GM19023 (cell line): ENCODE results near the gene UBE2J2.

ENCODE experiments used
- ATAC-seq: cut with Tn5 transposase; IDR thresholded peaks from one replicate; pipeline ENCODE4 v1.9.1; 2021; ENCODE audit warnings: mild to moderate bottlenecking, moderate library complexity; ENCODE audit not compliant: unreplicated experiment

Gene UBE2J2

DNA sequence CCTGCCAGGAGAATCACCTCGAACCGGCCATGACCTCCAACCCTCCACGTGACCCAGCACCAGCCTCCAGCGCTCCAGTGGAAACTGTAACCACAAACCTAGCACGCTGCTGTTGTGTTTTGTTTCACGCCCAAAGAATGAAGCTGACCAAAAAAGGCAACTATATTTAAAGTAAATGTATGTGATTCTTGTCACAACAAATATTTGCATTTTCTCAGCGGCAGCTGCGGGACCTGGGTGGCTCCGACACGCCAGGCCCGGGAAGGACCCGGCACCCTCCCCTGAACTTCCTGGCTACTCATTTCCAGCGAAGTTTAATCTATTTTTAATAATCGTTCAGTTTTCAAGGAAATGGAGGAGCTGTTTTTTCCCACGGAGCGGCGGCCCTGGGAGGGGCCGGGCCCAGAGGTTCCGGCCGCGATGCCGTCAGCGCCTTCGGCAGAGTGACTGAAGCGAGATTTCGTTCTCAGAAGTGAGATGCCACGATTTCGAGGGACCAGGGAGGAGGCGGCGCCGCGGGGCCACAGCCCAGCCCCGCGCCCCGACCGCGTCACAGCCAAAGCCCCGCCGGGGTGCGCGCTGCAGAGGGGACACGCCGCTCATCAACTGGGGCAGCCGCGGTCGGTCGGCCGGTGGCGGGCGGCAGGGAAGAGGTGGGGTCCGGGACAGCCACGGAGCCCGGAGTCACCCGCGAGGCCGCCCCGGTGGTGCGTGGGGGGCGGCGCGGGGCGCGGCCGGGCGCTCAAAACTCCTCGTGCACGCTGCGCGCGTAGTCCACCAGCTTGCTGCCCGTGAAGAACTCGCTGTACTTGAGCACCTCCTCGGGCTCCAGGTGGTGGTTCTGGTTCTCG lies 56.7 kb downstream of the UBE2J2 start:
- ATAC-seq = no peak

GRCh38 chr1:1215881-1216605 lies 57.6 kb downstream of the UBE2J2 start:
- no peak for ATAC-seq

GRCh38 chr1:1215080-1215676 lies 58.5 kb downstream of the UBE2J2 start:
- no peak for ATAC-seq

DNA sequence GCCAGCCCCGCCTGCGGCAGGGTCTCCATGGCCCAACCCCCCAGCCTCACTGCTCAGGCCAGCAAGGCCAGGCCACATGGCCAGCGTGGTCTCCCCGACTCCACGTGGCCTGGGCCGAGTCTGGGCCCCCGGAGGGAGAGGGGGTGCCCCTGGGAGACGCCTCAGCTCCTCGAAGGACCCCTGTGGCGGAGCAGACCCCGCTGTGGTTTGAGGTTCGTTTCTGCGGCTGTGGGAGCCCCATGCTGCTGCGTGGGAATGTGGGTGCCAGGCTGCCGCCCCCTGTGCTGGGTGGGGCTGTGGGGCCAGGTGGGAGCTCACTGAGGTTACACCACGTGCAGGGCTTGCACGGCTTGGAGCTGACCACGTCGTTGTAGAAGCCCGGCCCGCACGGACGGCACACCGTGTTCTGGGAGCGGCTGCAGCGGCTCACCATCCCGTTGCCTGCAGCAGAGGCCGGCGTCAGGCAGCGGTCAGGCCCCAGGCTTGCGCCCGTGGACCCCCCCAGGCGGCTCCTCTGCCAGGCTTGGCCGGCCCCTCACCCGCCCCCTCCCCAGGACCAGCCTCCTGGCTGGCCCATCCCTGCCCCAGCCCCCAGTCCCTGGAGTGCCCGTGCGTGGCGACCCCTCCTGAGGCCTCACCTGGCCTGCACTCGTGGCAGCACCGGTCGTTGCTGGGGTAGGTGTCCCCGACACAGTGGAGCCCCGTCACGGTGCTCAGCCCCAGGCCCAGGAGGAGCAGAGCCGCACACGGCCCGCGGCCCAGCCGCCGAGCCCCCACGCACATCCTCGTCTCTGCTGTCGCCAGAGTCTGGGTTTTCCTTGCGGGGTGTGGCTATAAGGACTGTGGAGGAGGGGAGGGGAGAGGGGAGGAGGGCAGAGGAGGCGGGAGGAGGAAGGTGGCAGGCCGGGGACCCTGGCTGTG lies 60.0 kb downstream of the UBE2J2 start, which contains the start of gene TNFRSF4:
Gene TNFRSF4, minus strand, starts transcription at position 809 of the 921 bp plus-strand sequence. Its CDS starts 26 bp downstream, at position 783.
- no peak for ATAC-seq

DNA sequence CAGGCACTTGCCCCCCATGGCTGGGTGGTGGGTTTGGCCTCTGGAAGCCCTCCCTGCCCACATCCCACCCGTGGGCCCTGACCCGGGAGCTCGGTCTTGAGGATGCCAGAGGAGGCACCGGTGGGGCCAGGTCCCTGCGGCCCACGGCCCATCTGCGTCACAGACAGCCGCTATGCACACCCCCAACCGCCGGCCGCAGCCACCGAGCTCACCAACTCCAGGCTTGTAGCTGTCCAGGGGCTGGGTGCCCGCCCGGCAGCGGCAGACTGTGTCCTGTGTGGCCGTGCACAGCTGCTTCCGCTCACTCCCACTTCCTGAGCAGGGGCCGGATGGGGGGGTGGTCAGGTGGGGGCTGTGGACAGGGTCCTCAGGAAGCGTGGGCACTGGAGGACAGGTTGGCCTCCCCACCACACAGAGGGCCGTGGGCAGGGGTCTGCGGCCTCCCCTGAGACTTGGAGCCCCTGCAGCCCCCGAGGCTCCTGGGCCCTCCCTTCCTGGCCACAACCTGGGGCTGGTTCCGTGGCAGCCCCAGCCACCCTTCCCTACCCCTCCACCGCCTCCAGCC lies 60.8 kb downstream of the UBE2J2 start:
- no peak for ATAC-seq

- ATAC-seq = no peak
Observed at GRCh38 chr1:1211541-1212441, 61.9 kb downstream of the UBE2J2 start.

DNA sequence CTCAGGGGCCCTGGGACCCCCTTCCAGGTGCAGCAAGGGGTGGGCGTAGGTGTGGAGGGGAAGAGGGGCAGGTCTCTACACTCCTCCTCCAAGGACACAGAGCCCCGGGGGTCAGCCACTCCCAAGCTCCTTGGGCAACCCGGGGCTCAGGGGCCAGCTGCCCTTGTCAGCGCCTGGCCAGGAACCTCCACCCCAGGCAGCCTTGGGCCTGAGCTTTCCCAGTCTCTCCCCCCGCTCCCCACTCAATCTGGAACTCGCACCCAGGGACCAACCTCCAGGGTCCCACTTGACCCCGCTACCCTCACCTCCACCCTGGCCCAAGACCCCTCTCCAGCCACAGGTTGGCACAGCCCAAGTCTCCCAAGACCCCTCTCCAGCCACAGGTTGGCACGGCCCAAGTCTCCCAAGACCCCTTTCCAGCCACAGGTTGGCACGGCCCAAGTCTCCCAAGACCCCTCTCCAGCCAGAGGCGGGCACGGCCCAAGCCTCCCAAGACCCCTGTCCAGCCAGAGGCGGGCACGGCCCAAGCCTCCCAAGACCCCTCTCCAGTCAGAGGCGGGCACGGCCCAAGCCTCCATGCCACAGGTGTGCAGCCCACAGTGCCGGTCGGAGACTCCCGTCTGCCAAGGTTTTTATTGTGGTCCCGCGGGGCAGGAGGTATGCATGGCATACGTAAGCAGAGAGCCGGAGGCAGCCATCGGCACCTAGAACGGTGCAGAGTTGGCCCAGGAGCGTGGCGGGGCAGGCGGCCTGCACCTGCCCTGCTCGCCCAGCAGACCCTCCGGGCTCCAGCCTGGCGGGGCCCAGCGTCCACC lies 62.7 kb downstream of the UBE2J2 start:
- no peak for ATAC-seq

GRCh38 chr1:1208713-1209433 lies 64.8 kb downstream of the UBE2J2 start:
- no peak for ATAC-seq

DNA sequence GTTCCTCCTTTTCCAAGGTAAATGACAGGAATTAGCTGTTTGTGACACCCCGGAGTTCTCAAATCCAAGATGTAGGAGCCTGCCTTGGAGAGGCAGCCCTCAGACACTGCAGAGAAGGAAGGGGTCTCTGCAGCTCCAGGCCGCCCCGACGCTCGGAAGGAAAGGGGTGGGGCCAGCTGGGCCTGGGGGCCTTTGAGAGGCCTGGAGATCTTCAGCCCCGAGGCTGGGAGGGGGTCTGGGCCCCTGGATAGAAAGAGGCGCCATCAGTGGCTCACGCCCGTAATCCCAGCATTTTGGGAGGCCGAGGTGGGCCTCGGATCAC lies 66.1 kb downstream of the UBE2J2 start:
- no peak for ATAC-seq

DNA sequence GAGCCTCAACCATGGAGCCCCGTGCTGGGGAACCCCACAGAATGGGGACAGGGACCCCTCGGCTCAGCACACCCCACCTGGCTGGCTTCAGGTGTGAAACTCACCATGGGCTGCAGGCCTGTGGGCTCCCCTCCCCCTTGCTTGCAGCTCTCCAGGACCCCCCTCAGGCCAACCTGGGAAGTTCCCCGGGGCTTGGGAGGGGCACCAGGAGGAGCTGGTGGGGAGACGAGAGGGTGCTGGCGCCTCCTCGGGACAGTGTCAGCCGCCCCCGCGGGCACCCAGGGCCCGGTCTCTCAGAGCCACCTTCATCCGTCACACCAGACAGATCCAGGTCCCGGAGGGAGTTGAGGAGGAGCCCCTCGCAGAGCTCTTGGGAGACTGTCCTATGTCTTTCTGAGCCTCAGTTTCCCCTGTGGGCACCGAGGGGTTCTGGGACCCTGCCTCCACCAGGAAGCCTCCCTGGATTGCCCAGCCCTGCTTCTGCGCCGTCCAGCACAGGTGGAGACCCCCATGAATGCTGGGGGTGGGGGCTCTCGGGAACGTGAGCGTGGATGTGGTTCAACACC lies 66.6 kb downstream of the UBE2J2 start:
- ATAC-seq = no peak

DNA sequence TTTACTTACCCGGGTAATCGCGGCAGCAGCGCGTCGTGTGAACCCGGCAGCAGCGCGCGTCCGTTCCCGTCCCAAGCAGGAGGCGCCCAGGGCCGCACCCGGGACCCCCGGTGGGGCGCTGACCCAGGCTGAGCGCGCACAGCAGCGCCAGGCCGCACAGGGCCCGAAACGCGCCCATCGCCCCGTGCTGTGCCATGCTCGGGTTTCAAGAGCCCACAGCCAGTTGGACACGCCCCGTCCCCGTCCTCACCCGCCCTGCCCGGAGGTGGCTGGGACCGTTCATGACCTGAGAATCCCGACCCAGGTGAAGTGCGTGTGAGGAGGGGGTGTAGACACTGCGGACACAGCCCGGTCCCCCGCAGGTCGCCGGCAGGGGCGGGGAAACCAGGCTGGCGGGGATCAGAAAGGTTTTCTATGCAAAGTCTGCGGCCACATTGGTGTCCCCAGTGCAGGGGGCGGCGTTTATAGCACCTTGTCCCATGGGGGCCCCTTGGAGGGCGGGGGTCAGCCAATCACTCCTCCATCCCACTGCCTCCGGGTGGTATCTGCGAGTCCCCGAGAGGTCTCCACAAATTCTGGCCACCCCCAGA lies 67.2 kb downstream of the UBE2J2 start, which contains the start of gene TNFRSF18:
Gene TNFRSF18, minus strand, starts transcription at position 217 of the 590 bp plus-strand sequence. Its CDS starts 21 bp downstream, at position 196.
- no peak for ATAC-seq

DNA sequence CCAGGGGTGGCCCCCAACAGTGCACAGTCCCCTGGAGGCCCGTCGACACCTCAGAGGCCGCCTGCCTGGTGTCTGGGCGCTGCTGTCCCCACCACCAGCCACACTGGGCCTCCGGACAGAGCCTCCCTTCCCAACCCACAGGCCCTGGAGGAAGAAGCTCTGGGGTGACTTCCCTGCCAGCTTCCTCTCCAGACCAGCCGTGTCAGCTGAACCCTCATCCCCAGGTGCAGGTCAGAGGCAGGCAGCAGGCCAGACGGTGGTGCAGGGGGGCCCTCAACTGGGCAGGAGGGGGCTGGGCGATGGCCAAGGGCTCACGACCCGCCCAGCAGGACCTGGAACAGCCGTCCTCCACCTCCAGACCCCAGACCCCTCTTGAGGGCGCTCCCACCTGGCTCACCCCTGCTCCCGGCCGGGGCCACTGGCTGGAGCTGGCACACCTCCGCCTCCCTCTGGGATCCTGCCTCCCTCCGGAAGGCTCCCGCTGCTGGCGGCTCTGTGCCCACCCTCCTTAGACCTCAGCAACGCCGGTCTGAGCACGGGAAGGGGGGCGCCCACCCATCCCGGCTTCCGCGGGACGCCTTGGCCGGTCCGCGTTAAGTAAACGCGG lies 67.8 kb downstream of the UBE2J2 start:
- no peak for ATAC-seq

DNA sequence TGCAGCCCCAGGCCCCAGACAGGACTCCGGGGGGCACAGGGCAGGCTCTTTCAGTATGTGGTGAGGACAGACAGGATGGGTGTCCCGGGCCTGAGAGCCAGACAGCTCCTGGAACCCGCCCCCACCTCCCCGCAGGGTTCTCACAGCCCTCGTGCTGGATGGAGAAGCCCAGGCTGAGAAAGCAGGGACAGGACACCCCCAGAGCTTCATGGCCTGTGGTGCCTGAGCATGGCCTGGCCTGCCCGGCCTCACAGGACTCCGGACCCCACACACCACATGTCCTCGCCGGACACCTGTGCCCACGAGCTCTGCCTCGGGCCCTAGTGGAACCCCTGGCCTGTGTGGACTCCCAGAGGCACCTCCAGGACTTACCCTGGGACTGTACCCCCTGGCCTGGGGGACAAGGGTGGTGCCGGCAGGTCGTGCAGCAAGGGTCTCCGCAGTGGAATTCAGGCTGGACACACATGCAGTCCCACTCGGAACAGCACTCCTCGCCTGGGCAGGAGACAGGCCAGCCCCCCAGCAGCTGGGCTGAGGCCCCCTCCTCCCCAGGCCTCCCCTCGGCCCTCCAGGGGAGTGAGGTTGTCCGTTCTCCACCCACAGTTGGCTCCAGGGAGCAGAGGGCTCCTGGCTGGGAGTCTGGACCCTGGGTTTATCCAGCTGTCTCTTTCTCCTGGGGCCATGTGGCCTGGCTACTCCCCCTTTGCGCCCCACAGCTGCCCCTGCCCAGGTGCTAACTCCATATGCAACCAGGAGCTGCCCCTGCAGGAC lies 68.5 kb downstream of the UBE2J2 start:
- ATAC-seq = no peak

DNA sequence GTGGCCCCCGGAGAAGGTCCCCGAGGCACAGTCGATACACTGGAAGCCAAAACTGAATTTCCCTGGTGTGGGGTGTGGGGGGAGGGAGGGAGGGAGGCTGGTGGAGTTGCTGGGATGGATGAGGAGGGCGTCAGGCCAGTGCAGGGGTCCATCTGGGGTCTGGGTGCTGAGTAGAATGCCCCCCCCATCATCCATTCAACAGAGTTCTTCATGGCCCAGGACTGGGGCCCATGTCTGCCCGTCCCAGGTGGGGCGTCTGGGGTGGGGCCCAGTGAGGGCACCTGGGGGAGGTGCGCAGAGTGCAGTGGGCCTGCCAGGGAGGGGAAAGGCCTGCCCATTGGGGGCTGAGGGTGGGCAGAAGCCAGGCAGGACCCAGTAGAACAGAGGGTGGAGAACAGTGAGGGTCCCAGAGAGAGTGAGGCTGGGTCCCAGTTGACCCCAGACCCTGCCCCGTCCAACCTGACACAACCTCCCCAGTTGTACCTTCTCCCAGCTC lies 69.2 kb downstream of the UBE2J2 start:
- no peak for ATAC-seq
